Neutrophil (primary cell): Measurements from ENCODE around the gene TMEM106A.
"Not testable (repeated sequence)": the region's sequence is repeated elsewhere in the genome, so short reads cannot be mapped to it uniquely, and the experiment has no call there.

ENCODE experiments used
- H3K27ac ChIP-seq: fragments of 200-600 bp; sonication (generic); 2 replicates; pipeline ENCODE4 v1.5.1; 2016; ENCODE audit warnings: mild to moderate bottlenecking, moderate library complexity
- H3K27me3 ChIP-seq: fragments of 200-600 bp; sonication (generic); 2 replicates; pipeline ENCODE4 v1.6.0; 2016; ENCODE audit warnings: mild to moderate bottlenecking
- H3K36me3 ChIP-seq: fragments of 200-600 bp; sonication (generic); 2 replicates; pipeline ENCODE4 v1.5.1; 2017
- H3K4me1 ChIP-seq, 2 experiments: fragments of 200-600 bp in 1 of 2; sonication (generic) in 1 of 2; 1 replicate in 1 of 2; 2 replicates in 1 of 2; pipeline versions ENCODE4 v1.5.1 to v1.6.1; 2013 to 2016; ENCODE audit warnings: low read depth in 1 of 2, low read length in 1 of 2, mild to moderate bottlenecking in 1 of 2, moderate library complexity in 1 of 2; ENCODE audit not compliant: control insufficient read depth in 1 of 2, insufficient read depth in 1 of 2
- H3K4me3 ChIP-seq, 2 experiments: fragments of 200-600 bp in 1 of 2; sonication (generic) in 1 of 2; 1 replicate in 1 of 2; 2 replicates in 1 of 2; pipeline ENCODE4 v1.5.1; 2013 to 2016; ENCODE audit warnings: low read depth in 1 of 2, low read length in 1 of 2, mild to moderate bottlenecking in 1 of 2, moderate library complexity in 1 of 2
- H3K9me3 ChIP-seq: fragments of 200-600 bp; sonication (generic); 2 replicates; pipeline ENCODE4 v1.5.1; 2016
- TF ChIP-seq, protein P1 (sequence below): fragments of 200-600 bp; sonication (generic); IDR thresholded peaks from 2 replicates; pipeline ENCODE4 v1.5.1; 2016; ENCODE audit warnings: antibody characterized with exemption

The TMEM106A gene

DNA sequence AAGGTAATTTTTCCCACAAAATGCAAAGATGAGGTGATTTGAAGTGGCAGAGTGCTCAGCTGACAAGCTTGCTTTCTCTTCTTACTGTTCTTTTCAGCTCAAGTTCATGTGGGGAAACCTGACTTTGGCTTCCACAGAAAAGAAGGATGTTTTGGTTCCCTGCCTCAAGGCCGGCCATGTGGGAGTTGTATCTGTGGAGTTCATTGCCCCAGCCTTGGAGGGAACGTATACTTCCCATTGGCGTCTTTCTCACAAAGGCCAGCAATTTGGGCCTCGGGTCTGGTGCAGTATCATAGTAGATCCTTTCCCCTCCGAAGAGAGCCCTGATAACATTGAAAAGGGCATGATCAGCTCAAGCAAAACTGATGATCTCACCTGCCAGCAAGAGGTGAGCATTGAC, 18.4 kb upstream of the TMEM106A start:
- H3K9me3 ChIP-seq: no peaks in the 10 kb centered on the region
- H3K4me1 ChIP-seq: no peaks in the 10 kb centered on the region
- TF ChIP-seq, protein P1, sequence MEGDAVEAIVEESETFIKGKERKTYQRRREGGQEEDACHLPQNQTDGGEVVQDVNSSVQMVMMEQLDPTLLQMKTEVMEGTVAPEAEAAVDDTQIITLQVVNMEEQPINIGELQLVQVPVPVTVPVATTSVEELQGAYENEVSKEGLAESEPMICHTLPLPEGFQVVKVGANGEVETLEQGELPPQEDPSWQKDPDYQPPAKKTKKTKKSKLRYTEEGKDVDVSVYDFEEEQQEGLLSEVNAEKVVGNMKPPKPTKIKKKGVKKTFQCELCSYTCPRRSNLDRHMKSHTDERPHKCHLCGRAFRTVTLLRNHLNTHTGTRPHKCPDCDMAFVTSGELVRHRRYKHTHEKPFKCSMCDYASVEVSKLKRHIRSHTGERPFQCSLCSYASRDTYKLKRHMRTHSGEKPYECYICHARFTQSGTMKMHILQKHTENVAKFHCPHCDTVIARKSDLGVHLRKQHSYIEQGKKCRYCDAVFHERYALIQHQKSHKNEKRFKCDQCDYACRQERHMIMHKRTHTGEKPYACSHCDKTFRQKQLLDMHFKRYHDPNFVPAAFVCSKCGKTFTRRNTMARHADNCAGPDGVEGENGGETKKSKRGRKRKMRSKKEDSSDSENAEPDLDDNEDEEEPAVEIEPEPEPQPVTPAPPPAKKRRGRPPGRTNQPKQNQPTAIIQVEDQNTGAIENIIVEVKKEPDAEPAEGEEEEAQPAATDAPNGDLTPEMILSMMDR: no peak
- no peak overlapping the region for H3K27ac ChIP-seq
- no peaks in the 10 kb centered on the region for H3K27me3 ChIP-seq
- H3K36me3 ChIP-seq: peaks cover 100% of the 10 kb centered on the region
- no peak overlapping the region for H3K4me3 ChIP-seq

DNA sequence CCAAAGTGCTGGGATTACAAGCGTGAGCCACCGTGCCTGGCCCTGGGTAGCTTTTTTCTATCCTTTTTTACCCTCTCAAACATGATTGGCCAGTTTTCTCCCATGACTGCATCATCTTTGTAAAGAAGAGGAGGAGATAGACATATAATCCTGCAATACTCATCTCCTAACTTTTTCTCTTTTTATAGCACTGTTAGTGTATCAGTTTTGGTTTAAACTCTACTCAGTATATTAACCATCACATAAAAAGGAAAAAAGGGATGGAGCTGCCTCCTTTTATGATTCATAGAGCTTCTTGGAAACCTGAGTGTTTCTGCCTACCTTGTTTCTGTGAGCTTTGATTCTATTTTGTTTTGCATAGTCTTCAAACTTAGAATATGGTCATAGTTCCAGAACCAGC, 12.0 kb upstream of the TMEM106A start:
- H3K36me3 ChIP-seq: peaks cover 100% of the 10 kb centered on the region

DNA sequence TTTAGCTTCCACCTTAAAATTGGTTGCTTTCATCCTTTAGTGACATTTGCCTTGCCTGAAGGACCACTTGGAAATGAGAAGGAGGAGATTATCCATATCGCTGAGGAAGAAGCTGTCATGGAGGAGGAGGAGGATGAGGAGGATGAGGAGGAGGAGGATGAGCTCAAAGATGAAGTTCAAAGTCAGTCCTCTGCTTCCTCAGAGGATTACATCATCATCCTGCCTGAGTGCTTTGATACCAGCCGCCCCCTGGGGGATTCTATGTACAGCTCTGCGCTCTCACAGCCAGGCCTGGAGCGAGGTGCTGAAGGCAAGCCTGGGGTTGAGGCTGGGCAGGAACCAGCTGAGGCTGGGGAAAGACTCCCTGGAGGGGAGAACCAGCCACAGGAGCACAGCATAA, 11.5 kb upstream of the TMEM106A start:
- Histone ChIP-seq H3K4me1 (no peaks in the 10 kb centered on the region), H3K27me3 (no peaks in the 10 kb centered on the region), H3K9me3 (no peaks in the 10 kb centered on the region), H3K27ac (no peak overlapping the region), H3K36me3 (peaks cover 100% of the 10 kb centered on the region), H3K4me3 (no peak overlapping the region)
- TF ChIP-seq, protein P1: no peak

More for the DNA sequence above, 12.0 kb upstream of the TMEM106A start:
- no peaks in the 10 kb centered on the region for H3K27me3 ChIP-seq
- TF ChIP-seq, protein P1: no peak
- H3K27ac ChIP-seq: no peak overlapping the region
- no peaks in the 10 kb centered on the region for H3K4me1 ChIP-seq
- no peaks in the 10 kb centered on the region for H3K9me3 ChIP-seq
- H3K4me3 ChIP-seq: no peak overlapping the region

DNA sequence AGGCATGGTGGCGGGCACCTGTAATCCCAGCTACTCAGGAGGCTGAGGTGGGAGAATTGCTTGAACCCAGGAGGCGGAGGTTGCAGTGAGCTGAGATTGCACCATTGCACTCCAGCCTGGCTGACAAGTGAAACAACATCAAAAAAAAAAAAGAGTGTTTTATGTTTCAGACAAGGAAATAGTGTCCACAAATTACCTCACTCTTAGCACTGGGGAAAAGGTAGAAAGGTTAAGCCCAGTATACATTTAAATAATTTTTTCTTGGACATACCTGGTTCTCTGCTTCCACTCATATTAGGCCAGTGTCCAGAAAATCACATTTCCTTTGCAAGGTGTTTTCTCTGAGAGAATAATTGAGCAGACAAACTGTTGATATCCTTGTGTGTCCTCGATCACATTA, 8.7 kb upstream of the TMEM106A start:
- H3K9me3 ChIP-seq, H3K4me1 ChIP-seq, H3K27ac ChIP-seq, H3K27me3 ChIP-seq, H3K4me3 ChIP-seq: not testable (repeated sequence)
- H3K36me3 ChIP-seq: peaks cover 99% of the 10 kb centered on the region

DNA sequence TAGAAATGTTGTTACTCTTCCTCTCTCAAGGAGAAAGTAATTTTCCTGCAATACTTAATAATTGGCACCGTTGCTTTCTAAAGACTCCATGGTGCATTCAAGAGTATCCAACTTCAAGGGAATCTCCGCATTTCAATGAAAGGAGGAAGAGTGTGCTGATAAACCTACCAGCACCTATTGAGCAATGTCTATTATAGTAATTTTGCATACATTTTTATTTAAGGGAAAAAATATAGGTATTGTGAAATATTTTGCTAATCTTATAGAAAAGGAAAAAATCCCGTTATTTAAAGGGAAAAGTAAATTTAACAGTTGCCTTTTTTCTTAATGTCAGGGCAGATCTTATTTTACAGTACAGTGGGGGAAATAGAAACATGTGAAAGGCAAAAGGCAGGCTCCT, 1.1 kb upstream of the TMEM106A start:
- TF ChIP-seq, protein P1: no peak
- Histone ChIP-seq H3K9me3 (no peaks in the 10 kb centered on the region), H3K4me1 (peaks cover 25 to 26% of the 10 kb centered on the region in 2 experiments), H3K36me3 (peaks cover 84% of the 10 kb centered on the region), H3K4me3 (no peak overlapping the region), H3K27me3 (no peaks in the 10 kb centered on the region), H3K27ac (no peak overlapping the region)

DNA sequence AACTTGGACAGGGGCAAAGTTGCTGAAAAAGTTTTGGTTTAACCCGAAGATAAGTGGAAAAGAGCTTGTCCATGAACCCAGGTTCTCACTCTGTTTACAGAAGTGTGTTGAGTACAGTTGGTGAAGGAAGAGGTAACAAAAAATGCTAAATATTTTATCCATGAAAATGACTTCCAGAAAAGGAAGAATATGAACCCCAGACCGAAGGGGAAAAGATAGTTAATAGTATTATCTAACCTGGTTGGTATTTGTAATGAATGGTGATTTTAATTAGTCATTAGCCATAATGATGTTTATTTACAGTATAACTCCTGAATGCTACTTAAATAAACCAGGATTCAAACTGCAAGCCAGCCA, 574 bp upstream of the TMEM106A start:
- H3K4me3 ChIP-seq: peak overlapping the region in 1 of 2 experiments; percentile 22
- H3K36me3 ChIP-seq: peaks cover 84% of the 10 kb centered on the region
- TF ChIP-seq, protein P1: no peak
- H3K27ac ChIP-seq: no peak overlapping the region
- no peaks in the 10 kb centered on the region for H3K27me3 ChIP-seq
- peaks cover 25 to 26% of the 10 kb centered on the region in 2 experiments for H3K4me1 ChIP-seq
- H3K9me3 ChIP-seq: no peaks in the 10 kb centered on the region
